ENCODE results near the gene INKA2. TPM values are rescaled to one million over a fixed set of nuclear protein-coding genes. Genes with fewer than 3 reads are reported as not detected.

Gene INKA2
- total and polyA plus RNA-seq, 7 donors, result 1.2 to 5.4 (median 3.0) TPM

DNA sequence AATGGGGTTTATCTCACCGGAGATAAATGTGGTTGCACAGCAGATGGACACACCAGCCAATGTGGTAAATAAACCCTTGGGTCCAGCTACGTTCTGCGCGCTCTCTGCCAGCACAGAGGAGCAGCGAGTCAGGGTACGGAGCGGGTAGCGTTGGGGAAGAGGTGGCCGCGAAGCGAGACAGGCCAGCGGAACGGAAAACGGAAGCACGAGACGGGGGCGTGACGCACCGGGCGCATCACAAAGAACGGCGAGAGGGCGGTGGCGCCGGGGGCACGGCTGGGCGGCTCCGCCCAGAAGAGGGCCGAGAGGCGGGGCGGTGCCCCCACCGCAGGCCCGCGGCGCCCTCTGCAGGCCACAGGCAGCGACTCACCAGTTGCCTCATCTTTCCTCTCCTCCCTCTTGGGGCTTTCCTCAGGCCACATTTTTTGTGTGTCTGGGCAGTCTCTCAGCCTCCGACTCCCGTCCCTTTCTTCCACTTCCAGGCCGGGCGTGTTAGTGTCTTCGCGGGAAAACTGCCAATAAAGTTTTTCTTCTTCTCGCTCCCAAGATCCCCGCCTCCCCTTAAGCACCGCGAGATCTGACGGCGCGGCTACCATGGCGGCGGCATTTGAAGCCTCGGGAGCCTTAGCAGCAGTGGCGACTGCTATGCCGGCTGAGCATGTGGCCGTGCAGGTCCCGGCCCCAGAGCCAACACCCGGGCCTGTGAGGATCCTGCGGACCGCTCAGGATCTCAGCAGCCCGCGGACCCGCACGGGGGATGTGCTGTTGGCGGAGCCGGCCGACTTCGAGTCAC, 16.3 kb upstream of the INKA2 start, which contains the start of gene DDX20:
TSS of gene DDX20 (plus strand) at position 571 of the 793 bp plus-strand sequence. CDS start at position 595, 24 bp downstream.
- H3K36me3 ChIP-seq, result peaks cover 0 to 18% (median under 1%) of the 10 kb centered on the region in 4 donors
- H3K27ac ChIP-seq, result peak within 1 kb of the TSS; percentile 83 to 94 (median 93)
- H3K27me3 ChIP-seq, result no peaks in the 10 kb centered on the region
- peak; percentile 97 for DNase-seq
- no peaks in the 10 kb centered on the region for H3K9me3 ChIP-seq
- WGBS, 2 donors, result 0 to 1% methylated on average over 67 of the region's 67 CpGs
- intact Hi-C loops (cut with DNase I), result loop anchor here (1.0 to 2.0 kb wide), 4 partner anchors 15 to 274 kb away; no protein-coding TSS in a partner anchor
- TF ChIP-seq POLR2AphosphoS5 (IDR thresholded peaks at IDR 0.05) (peak; percentile 71 to 87 (median 86)), EP300 (IDR thresholded peaks at IDR 0.05) (peak in 2 of 4 donors; percentile 60 to 71), POLR2A (IDR thresholded peaks at IDR 0.05) (peak; percentile 16 to 46)
- TF ChIP-seq, protein P1, sequence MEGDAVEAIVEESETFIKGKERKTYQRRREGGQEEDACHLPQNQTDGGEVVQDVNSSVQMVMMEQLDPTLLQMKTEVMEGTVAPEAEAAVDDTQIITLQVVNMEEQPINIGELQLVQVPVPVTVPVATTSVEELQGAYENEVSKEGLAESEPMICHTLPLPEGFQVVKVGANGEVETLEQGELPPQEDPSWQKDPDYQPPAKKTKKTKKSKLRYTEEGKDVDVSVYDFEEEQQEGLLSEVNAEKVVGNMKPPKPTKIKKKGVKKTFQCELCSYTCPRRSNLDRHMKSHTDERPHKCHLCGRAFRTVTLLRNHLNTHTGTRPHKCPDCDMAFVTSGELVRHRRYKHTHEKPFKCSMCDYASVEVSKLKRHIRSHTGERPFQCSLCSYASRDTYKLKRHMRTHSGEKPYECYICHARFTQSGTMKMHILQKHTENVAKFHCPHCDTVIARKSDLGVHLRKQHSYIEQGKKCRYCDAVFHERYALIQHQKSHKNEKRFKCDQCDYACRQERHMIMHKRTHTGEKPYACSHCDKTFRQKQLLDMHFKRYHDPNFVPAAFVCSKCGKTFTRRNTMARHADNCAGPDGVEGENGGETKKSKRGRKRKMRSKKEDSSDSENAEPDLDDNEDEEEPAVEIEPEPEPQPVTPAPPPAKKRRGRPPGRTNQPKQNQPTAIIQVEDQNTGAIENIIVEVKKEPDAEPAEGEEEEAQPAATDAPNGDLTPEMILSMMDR (IDR thresholded peaks at IDR 0.05), result peak; percentile 78 to 90 (median 88)
- H3K4me1 ChIP-seq, result peaks cover 0 to 36% (median 30%) of the 10 kb centered on the region in 4 donors
- H3K4me3 ChIP-seq, result peak within 1 kb of the TSS; percentile 75 to 88 (median 78)

DNA sequence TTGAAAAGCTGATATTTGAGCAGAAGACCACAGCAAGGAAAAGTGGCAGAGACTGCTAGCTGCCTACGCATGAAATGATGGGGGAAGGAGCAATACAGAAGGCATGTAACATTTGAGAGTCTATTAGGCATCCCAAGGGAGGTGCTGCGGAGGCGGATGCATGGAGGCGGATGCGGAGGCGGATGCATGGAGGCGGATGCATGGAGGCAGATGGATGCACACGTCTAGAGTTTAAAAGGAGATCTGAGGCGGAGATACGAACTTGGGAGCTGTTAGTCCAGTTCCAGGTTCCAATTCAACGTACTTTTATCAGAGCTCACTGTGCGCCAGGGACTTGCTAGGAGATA, 15.8 kb upstream of the INKA2 start:
- TF ChIP-seq, protein P1 (IDR thresholded peaks at IDR 0.05), result no peak
- no peak for TF ChIP-seq POLR2AphosphoS5 (IDR thresholded peaks at IDR 0.05)
- no peak for TF ChIP-seq POLR2A (IDR thresholded peaks at IDR 0.05)
- TF ChIP-seq EP300 (IDR thresholded peaks at IDR 0.05), result no peak
- peaks cover 0 to 42% (median 32%) of the 10 kb centered on the region in 4 donors for H3K4me1 ChIP-seq
- peak overlapping the region; percentile 75 to 88 (median 78) for H3K4me3 ChIP-seq
- peaks cover 0 to 12% (median 0%) of the 10 kb centered on the region in 4 donors for H3K36me3 ChIP-seq
- DNase-seq, result no peak
- no peaks in the 10 kb centered on the region for H3K27me3 ChIP-seq
- H3K27ac ChIP-seq, result peak overlapping the region; percentile 83 to 94 (median 93)
- no peaks in the 10 kb centered on the region for H3K9me3 ChIP-seq
- intact Hi-C loops (cut with DNase I), result loop anchor here (1.0 to 2.0 kb wide), 4 partner anchors 14 to 274 kb away; no protein-coding TSS in a partner anchor
- WGBS, 2 donors, result 0 to 1% methylated on average over 12 of the region's 12 CpGs

DNA sequence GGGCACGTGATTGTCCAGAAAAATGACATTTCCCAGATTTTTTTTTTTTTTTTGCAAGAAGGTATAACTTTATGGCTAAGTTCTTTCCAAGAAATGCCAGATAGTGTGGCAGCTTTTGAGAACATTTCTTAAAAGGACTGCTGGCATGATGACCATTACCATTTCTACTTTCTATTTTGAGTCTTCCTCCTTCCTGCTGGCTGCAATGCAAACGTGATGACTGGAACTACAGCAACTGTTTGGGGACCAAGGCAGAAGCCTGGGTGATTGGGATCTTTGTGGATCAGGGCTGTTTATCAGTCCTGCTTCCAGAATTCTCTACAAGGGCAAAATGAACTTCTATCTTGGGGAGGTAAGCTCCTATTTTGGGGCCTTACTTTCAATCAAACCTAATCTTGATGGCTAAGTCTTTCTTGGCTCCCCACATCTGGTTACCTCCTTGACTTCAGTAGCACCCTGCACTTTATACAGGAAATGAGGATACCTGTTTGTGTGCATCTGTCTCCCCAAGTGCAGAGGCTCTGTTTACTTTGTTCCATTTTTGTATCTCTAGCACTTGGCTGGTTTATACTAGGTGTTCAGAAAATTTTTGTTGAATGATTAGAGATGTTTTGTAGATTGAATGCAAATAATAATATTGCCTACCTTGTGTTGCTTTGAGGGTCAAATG, 12.8 kb upstream of the INKA2 start:
- WGBS, 2 donors, result 50 to 55% methylated on average over 2 of the region's 2 CpGs
- H3K4me1 ChIP-seq, result peaks cover 0 to 56% (median 32%) of the 10 kb centered on the region in 4 donors
- H3K4me3 ChIP-seq, result no peak overlapping the region
- peak overlapping the region in 3 of 4 donors; percentile 44 to 59 (median 59) for H3K27ac ChIP-seq
- TF ChIP-seq POLR2AphosphoS5 (IDR thresholded peaks at IDR 0.05) (no peak), POLR2A (IDR thresholded peaks at IDR 0.05) (no peak), EP300 (IDR thresholded peaks at IDR 0.05) (no peak)
- TF ChIP-seq, protein P1 (IDR thresholded peaks at IDR 0.05), result no peak
- no peaks in the 10 kb centered on the region for H3K36me3 ChIP-seq
- no peaks in the 10 kb centered on the region for H3K27me3 ChIP-seq
- no peaks in the 10 kb centered on the region for H3K9me3 ChIP-seq
- intact Hi-C loops (cut with DNase I), result no loop called here
- no peak for DNase-seq

DNA sequence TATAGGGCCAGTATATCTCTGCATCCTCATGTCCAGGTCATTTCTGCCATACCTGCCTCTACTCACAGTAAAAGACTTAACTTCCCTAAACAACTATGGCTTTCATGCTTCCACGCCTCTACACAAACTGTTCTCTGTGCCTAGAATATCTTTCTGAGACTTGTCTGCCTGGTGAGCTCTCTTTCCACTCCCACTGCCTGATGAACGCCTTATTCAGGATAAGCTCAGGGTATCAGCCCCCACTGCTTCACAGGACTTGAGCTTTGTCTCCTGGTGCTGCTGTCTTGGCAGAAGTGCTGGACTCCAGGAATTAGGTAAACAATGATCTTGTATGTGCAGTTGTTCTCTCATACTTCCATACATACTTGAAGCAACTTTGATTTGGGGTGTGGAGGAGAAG, 11.7 kb upstream of the INKA2 start:
- Histone ChIP-seq H3K9me3 (no peaks in the 10 kb centered on the region), H3K27ac (peak overlapping the region in 3 of 4 donors; percentile 44 to 59 (median 59)), H3K27me3 (no peaks in the 10 kb centered on the region), H3K4me3 (no peak overlapping the region), H3K36me3 (no peaks in the 10 kb centered on the region), H3K4me1 (peaks cover 0 to 57% (median 34%) of the 10 kb centered on the region in 4 donors)
- intact Hi-C loops (cut with DNase I), result no loop called here
- no peak for TF ChIP-seq EP300 (IDR thresholded peaks at IDR 0.05)
- no peak for TF ChIP-seq POLR2AphosphoS5 (IDR thresholded peaks at IDR 0.05)
- TF ChIP-seq, protein P1 (IDR thresholded peaks at IDR 0.05), result no peak
- no peak for TF ChIP-seq POLR2A (IDR thresholded peaks at IDR 0.05)
- 79 to 88% methylated on average over 2 of the region's 2 CpGs for WGBS, 2 donors
- no peak for DNase-seq
